ENCODE measurements around the gene CEP83.

DNA sequence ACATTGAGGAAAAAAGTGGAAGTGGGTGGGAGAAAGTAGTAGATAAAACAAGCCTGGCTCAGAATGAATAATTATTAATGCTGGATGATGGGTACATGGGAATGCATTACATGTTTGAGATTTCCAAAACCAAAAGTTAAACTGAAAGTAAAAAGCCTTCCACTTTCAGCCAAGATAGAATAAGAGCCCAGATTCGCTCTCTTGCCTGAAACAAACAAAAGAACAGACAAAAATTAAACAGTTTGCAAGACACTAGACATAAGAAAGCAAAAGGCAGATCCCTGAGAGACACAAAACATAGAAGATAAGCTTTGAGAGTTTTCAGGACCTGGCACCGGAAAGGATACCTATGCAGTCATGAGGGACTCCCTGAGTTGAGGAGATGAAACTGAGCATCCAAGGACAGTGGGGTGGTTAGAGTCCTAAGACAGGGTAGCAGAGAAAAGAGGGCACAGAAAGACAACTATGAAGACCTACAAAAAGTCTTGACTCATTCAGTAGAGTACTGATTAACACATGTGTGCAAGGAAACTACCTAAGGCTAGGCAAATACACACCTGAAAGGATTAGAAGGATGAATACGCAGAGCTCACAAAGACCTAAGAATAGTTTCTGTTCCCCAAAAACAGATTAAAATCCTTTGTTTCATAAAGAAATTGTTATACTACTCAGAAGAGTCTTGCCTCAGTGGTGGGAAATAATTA lies 54.1 kb downstream of the CEP83 start:
- TF ChIP-seq, protein P1, sequence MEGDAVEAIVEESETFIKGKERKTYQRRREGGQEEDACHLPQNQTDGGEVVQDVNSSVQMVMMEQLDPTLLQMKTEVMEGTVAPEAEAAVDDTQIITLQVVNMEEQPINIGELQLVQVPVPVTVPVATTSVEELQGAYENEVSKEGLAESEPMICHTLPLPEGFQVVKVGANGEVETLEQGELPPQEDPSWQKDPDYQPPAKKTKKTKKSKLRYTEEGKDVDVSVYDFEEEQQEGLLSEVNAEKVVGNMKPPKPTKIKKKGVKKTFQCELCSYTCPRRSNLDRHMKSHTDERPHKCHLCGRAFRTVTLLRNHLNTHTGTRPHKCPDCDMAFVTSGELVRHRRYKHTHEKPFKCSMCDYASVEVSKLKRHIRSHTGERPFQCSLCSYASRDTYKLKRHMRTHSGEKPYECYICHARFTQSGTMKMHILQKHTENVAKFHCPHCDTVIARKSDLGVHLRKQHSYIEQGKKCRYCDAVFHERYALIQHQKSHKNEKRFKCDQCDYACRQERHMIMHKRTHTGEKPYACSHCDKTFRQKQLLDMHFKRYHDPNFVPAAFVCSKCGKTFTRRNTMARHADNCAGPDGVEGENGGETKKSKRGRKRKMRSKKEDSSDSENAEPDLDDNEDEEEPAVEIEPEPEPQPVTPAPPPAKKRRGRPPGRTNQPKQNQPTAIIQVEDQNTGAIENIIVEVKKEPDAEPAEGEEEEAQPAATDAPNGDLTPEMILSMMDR (IDR thresholded peaks at IDR 0.05; ENCODE audit: low read depth, low read length) = no peak
- no peak for TF ChIP-seq EZH2phosphoT487 (IDR thresholded peaks at IDR 0.05; ENCODE audit: low read depth)
